Measurements from ENCODE around the gene ANKRD40. TPM values are rescaled to one million over a fixed set of nuclear protein-coding genes. Genes with fewer than 3 reads are reported as not detected.
A peak's percentile ranks its signal among the peaks of the same experiment; 100 is the strongest.
"Not testable (repeated sequence)": the region's sequence is repeated elsewhere in the genome, so short reads cannot be mapped to it uniquely, and the experiment has no call there.

The ANKRD40 gene
- total RNA-seq: 24.8 TPM

DNA sequence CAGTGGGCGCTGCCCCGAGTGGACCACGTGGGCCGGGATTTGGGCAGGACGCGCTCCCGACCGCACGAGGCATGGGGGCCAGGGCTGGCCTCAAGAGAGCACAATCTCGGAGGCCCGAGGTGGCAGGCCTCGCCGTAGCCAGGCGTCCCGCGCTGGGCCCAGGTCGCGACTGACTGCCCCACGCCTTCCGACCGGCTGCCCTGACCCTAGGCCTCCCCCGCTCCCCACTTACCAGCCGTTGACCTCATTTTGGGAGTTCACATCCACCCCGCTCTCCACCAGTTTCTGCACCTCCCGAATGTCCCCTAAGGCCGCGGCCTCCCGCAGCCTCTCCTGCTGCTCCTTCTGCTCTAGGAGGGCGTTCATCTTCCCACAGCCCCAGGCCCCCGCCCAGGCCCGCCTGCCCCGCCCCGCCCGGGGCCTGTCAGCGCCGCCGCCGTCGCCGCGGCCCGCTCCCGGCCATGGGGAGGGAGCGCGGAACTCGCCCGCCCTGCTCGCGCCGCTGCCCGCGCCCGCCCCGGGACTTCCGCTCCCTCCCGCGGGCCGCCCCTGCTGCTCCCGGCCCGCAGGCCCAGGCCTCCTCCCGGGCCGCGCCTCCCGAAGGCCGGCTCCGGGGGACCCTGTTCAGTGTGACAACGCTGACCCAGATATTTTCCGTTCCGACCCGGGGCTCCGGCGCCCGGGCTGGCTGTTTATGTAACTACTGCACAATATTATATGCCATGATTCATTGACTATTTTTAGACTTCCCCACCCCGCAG lies at the start of gene ANKRD40:
TSS of gene ANKRD40 (minus strand) at position 626 of the 761 bp plus-strand sequence. CDS start at position 366, 260 bp downstream.
- peak; percentile 95 for DNase-seq

- no peak for DNase-seq
Measured at GRCh38 chr17:50754521-50754920, 46.8 kb upstream of the ANKRD40 start.

- DNase-seq: no peak
Measured at GRCh38 chr17:50749245-50749644, 41.5 kb upstream of the ANKRD40 start.

- no peak for DNase-seq
Measured at GRCh38 chr17:50745631-50746030, 37.9 kb upstream of the ANKRD40 start.

DNA sequence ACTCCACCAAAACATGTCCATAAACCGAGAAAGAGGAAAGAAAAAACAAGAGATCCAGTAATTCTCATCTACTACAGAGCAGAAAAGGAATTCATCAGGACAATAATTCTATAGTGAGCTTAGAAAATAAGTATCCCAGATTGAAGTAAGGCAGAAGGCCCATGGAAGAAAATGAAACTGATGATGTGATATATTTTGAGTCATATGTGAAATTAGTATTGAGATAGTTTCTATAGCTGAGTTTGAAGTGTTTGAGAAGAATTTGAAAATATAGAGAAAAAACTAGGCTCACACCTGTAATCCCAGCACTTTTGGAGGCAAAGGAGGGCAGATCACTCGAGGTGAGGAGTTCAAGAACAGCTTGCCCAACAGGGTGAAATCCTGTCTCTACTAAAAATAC lies 31.4 kb upstream of the ANKRD40 start:
- no peak for DNase-seq

DNA sequence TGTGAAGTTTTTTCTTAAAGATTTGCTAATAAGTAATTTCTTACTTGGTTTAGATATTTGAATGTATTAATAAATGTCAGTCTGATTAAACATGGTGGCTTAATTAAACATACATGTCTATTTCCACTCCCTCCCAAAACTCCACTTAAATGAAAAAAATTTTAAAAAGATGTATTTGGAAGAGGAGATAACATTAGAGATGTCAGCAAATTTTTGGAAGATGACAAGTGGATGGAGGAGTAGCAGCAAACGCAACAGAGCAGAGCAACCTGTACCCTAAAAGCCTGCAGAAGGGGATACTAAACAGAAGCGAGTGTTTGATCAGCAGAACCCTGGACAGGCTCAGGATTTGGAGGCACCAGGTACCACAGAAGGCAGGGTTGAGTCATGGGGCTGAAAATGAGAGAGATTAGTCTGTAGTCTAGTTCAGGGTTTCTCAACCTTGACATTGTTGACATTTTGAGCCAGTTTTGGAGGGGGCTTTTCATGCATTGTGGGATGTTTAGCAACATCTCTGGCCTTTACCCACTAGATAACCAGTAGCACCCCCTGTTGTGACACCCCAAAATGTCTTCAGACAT lies 29.5 kb upstream of the ANKRD40 start:
- no peak for DNase-seq

DNA sequence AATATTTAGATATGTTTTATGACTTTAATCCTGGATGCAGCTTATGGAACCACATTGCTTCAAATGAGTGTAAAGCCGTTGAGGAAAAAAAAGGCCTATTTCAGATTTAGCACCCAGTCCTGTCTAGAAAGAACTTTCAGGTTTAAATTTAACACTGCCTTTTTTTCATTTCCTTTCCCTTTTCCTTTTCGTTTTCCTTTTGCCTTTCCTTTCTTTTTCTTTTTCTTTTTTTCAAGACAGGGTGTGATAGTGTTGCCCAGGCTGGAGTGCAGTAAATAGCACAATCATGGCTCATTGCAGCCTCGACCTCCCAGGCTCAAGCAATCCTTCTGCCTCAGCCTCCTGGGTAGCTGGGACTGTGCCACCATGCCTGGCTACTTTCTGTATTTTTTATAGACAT lies 27.6 kb upstream of the ANKRD40 start:
- DNase-seq: no peak

GRCh38 chr17:50731575-50732460 lies 24.1 kb upstream of the ANKRD40 start:
- no peak for DNase-seq

DNA sequence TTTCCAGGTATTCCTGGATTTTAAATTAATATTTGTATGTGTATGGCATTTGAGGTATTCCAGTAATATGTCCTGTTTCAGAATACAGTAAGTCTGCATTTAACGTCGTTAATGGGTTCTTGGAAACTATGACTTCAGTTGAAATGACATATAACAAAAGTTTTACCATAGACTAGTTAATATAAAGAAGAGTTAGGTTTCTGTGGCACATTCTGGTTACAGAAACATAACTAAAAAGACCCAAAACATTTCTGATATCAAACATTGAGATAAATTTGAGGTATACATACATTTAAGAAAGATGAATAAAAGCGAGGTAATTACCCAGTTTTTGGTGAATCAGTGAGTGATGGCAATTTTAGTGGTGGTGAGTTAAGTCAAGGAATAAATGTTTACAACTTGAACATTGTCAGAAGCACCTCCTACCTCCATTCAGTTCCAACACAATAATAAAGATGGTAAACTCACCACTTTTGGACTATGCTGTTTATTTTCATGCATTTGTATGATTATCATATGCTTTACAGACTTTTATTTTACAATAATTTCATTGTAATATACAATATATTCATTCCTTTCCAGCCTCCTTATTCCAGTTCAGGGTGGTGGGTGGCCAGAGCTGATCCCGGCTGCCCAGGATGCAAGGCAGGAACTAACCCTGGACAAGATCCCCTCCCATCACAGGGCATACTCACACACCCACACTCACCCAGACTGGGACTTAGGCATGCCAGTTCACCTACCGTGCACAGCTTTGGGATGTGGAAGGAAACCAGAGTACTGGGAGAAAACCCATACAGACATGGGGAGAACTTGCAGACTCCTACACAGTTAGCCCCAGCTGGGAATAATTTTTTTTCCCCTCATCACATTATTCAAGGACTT lies 21.4 kb upstream of the ANKRD40 start:
- no peak for DNase-seq

DNA sequence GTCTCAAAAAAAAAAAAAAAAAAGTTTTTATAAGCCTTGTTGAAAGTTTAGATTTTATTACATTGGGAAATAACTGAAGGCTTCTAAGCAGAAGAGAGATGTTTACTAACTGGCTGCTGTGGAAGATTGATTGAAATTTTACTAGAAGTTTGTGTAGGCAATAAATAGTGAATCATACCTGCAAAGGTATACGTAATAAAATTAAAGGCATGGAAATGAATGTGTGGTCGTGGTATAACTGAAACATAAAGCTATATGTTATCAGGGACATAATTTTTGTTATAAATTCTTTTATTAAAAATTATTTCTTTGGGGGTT lies 20.4 kb upstream of the ANKRD40 start:
- DNase-seq: no peak

GRCh38 chr17:50725769-50726655 lies 18.3 kb upstream of the ANKRD40 start:
- DNase-seq: no peak

DNA sequence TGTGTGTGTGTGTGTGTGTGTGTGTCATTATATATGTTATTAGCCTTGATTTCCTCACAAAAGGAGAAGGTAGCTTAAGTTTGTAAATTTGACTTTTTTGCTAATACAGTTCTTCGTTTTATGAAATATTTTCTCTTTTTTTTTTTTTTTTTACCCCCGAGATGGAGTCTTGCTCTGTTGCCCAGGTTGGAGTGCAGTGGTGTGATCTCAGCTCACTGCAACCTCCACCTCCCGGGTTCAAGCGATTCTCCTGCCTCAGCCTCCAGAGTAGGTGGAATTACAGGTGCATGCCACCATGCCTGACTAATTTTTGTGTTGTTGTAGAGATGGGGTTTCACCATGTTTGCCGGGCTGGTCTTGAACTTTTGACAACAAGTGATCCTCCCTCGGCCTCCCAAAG lies 16.9 kb upstream of the ANKRD40 start:
- not testable (repeated sequence) for DNase-seq

GRCh38 chr17:50722746-50723145 lies 15.0 kb upstream of the ANKRD40 start:
- DNase-seq: no peak

DNA sequence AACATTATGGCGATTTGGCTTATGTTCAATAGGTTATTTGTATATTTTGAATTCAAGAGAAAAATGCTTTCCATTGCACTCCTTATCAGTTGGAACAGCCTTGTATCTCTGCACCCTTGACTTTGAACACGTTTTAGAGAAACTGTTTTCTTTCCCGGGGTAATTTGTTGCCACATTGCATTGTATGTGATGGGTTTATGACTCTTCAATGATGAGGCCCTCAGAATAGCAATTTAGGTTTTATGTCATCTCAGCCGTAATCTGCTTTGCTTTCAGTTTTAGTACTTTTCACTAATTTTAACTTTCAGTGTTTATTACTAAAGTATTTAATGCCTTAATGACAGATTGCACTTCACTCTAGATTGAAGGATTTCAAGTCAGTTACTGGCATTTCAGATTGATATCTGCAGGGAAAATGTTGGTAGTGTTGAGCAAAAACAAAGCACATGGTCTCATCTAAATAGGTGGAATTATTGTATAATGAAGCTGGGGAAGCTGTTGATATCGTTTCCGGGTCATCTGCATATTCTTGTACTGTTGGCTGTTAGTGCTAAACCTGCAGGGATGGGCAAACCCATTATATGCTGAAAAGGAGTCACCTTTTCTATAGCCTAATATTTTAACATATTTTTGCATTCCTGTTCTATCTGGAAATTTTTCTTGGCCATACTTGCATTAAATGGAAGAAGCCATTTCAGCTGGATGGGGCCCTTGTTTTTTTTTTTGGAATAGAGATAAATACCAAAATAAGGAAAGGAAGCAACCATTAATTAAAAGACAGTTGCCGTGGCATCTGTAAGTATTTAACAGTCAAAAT lies 13.7 kb upstream of the ANKRD40 start:
- DNase-seq: no peak

- no peak for DNase-seq
Measured at GRCh38 chr17:50719924-50720794, 12.4 kb upstream of the ANKRD40 start.

GRCh38 chr17:50719144-50719923 lies 11.6 kb upstream of the ANKRD40 start, which contains the start of gene LUC7L3:
LUC7L3 (plus strand) TSS chr17:50719603; CDS start chr17:50719733, 130 bp downstream.
- peak; percentile 91 for DNase-seq

GRCh38 chr17:50715471-50715870 lies 7.8 kb upstream of the ANKRD40 start:
- DNase-seq: no peak

DNA sequence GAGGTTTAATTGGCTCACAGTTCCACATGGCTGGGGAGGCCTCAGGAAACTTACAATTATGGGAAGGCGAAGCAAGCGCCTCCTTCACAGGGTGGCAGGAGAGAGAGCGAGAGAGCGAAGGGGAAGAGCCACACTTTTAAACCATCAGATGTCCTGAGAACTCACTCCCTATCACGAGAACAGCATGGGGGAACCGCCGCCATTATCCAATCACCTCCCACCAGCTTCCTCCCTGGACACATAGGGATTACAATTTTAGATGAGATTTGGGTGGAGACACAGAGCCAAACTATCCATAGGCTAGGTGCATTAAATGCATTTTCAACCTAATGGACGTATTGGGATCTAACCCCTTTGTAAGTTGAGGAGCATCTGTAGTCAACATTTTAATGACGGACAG lies 4.9 kb upstream of the ANKRD40 start:
- DNase-seq: no peak

All from skin of body (tissue), 2 donors.